ENCODE data around the gene BTBD17.

The BTBD17 gene

GRCh38 chr17:74330446-74330845, 31.2 kb downstream of the BTBD17 start:
- H3K4me1 ChIP-seq (ENCODE audit: insufficient read depth, low read length, poor library complexity, severe bottlenecking) = no peaks in the 10 kb centered on the region
- no peak overlapping the region for H2AFZ ChIP-seq (ENCODE audit: low read length)
- H3K36me3 ChIP-seq (ENCODE audit: insufficient read depth, low read length) = no peaks in the 10 kb centered on the region
- no peak overlapping the region for H3K4me3 ChIP-seq (ENCODE audit: low read length, poor library complexity, severe bottlenecking)
- H3K9ac ChIP-seq (ENCODE audit: low read depth, low read length, poor library complexity, severe bottlenecking) = no peak overlapping the region
- TF ChIP-seq EZH2phosphoT487 (IDR thresholded peaks at IDR 0.05; ENCODE audit: borderline replicate concordance) (no peak), CTCF (conservative IDR thresholded peaks at IDR 0.05; ENCODE audit: low read length) (no peak)
- no peak overlapping the region for H3K4me2 ChIP-seq (ENCODE audit: low read depth, low read length, poor library complexity, severe bottlenecking)
- no peaks in the 10 kb centered on the region for H3K27me3 ChIP-seq (ENCODE audit: insufficient read depth, low read length, poor library complexity, severe bottlenecking)
- no peaks in the 10 kb centered on the region for H3K9me3 ChIP-seq (ENCODE audit: insufficient read depth, low read depth, low read length)
- no peaks in the 10 kb centered on the region for H3K9me2 ChIP-seq (replicated peaks; ENCODE audit: low read depth, low read length)
- H4K20me1 ChIP-seq (ENCODE audit: insufficient read depth, low read length, poor library complexity, severe bottlenecking) = no peaks in the 10 kb centered on the region
- H3K79me2 ChIP-seq (ENCODE audit: insufficient read depth, low read length) = no peaks in the 10 kb centered on the region
- no peaks in the 10 kb centered on the region for H3F3A ChIP-seq (ENCODE audit: low read depth)

- H3K27me3 ChIP-seq (ENCODE audit: insufficient read depth, low read length, poor library complexity, severe bottlenecking) = no peaks in the 10 kb centered on the region
- H3F3A ChIP-seq (ENCODE audit: low read depth) = no peaks in the 10 kb centered on the region
- no peaks in the 10 kb centered on the region for H3K9me2 ChIP-seq (replicated peaks; ENCODE audit: low read depth, low read length)
- H3K79me2 ChIP-seq (ENCODE audit: insufficient read depth, low read length) = no peaks in the 10 kb centered on the region
- no peak overlapping the region for H3K4me3 ChIP-seq (ENCODE audit: low read length, poor library complexity, severe bottlenecking)
- H3K36me3 ChIP-seq (ENCODE audit: insufficient read depth, low read length) = no peaks in the 10 kb centered on the region
- no peaks in the 10 kb centered on the region for H4K20me1 ChIP-seq (ENCODE audit: insufficient read depth, low read length, poor library complexity, severe bottlenecking)
- no peaks in the 10 kb centered on the region for H3K9me3 ChIP-seq (ENCODE audit: insufficient read depth, low read depth, low read length)
- no peak overlapping the region for H2AFZ ChIP-seq (ENCODE audit: low read length)
- H3K9ac ChIP-seq (ENCODE audit: low read depth, low read length, poor library complexity, severe bottlenecking) = no peak overlapping the region
- no peaks in the 10 kb centered on the region for H3K4me1 ChIP-seq (ENCODE audit: insufficient read depth, low read length, poor library complexity, severe bottlenecking)
- no peak overlapping the region for H3K4me2 ChIP-seq (ENCODE audit: low read depth, low read length, poor library complexity, severe bottlenecking)
- TF ChIP-seq EZH2phosphoT487 (IDR thresholded peaks at IDR 0.05; ENCODE audit: borderline replicate concordance) (no peak), CTCF (conservative IDR thresholded peaks at IDR 0.05; ENCODE audit: low read length) (no peak)
Observed at GRCh38 chr17:74329378-74329777, 32.3 kb downstream of the BTBD17 start.

- no peaks in the 10 kb centered on the region for H3K27me3 ChIP-seq (ENCODE audit: insufficient read depth, low read length, poor library complexity, severe bottlenecking)
- no peak overlapping the region for H3K4me3 ChIP-seq (ENCODE audit: low read length, poor library complexity, severe bottlenecking)
- H3K36me3 ChIP-seq (ENCODE audit: insufficient read depth, low read length) = no peaks in the 10 kb centered on the region
- H3K4me2 ChIP-seq (ENCODE audit: low read depth, low read length, poor library complexity, severe bottlenecking) = no peak overlapping the region
- H3F3A ChIP-seq (ENCODE audit: low read depth) = no peaks in the 10 kb centered on the region
- H3K79me2 ChIP-seq (ENCODE audit: insufficient read depth, low read length) = no peaks in the 10 kb centered on the region
- no peaks in the 10 kb centered on the region for H3K9me3 ChIP-seq (ENCODE audit: insufficient read depth, low read depth, low read length)
- no peaks in the 10 kb centered on the region for H3K4me1 ChIP-seq (ENCODE audit: insufficient read depth, low read length, poor library complexity, severe bottlenecking)
- H4K20me1 ChIP-seq (ENCODE audit: insufficient read depth, low read length, poor library complexity, severe bottlenecking) = no peaks in the 10 kb centered on the region
- no peaks in the 10 kb centered on the region for H3K9me2 ChIP-seq (replicated peaks; ENCODE audit: low read depth, low read length)
- TF ChIP-seq CTCF (conservative IDR thresholded peaks at IDR 0.05; ENCODE audit: low read length) (no peak), EZH2phosphoT487 (IDR thresholded peaks at IDR 0.05; ENCODE audit: borderline replicate concordance) (no peak)
- H3K9ac ChIP-seq (ENCODE audit: low read depth, low read length, poor library complexity, severe bottlenecking) = no peak overlapping the region
- no peak overlapping the region for H2AFZ ChIP-seq (ENCODE audit: low read length)
Observed at GRCh38 chr17:74328487-74328886, 33.2 kb downstream of the BTBD17 start.

Data from Loucy (cell line).